Measurements from ENCODE around the gene KCNJ13. TPM values are rescaled to one million over a fixed set of nuclear protein-coding genes. Genes with fewer than 3 reads are reported as not detected.

KCNJ13 gene
- total and polyA plus RNA-seq, 4 donors, result 1.8 TPM; not detected in 3

GRCh38 chr2:232815569-232815968, 39.2 kb upstream of the KCNJ13 start:
- Histone ChIP-seq H3K27me3 (ENCODE audit: control insufficient read depth in 3 of 3, insufficient read depth in 3 of 3, low read length in 2 of 3) (no peaks in the 10 kb centered on the region), H3K36me3 (ENCODE audit: control insufficient read depth in 4 of 4, insufficient read depth in 4 of 4, low read length in 4 of 4) (peaks cover 17 to 50% (median 37%) of the 10 kb centered on the region in 4 donors), H3K9me3 (ENCODE audit: control insufficient read depth in 4 of 4, insufficient read depth in 3 of 4, low read length in 3 of 4) (no peaks in the 10 kb centered on the region), H3K4me1 (ENCODE audit: control insufficient read depth in 5 of 5, insufficient read depth in 5 of 5, low read length in 5 of 5) (peaks cover 0 to 4% (median 0%) of the 10 kb centered on the region in 5 donors), H3K9ac (ENCODE audit: insufficient read depth in 1 of 2, low read length in 2 of 2) (no peak overlapping the region), H3K27ac (ENCODE audit: low read depth in 1 of 2, low read length in 1 of 2) (peak overlapping the region in 1 of 2 donors; percentile 22), H3K4me3 (no peak overlapping the region)
- ATAC-seq (ENCODE audit: insufficient read depth, low FRiP score) (no peak), DNase-seq (no peak)
- WGBS, 2 donors, result 70 to 76% methylated on average over 3 of the region's 3 CpGs
- no peak for TF ChIP-seq CTCF (IDR thresholded peaks at IDR 0.05; ENCODE audit: control extremely low read depth, extremely low read depth)

DNA sequence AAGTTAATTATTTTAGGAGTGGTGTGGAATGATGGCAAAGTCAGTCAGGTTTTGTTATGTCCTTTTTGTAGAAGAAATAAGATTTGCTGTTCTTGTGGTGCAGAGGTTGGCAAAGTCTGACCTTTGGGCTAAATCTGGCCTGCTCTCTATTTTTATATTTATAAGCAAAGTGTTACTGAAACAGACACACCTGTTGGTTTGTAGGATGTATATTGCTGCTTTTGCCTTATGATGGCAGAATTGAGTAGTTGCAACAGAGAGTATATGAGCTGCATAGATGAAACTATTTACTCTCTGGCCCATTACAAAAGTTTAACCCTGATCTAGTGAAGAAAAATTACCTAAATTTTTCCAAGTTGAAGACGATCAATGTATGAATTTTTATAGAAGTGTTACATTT, 34.1 kb upstream of the KCNJ13 start:
- peak overlapping the region in 1 of 2 donors; percentile 49 for H3K27ac ChIP-seq (ENCODE audit: low read depth in 1 of 2, low read length in 1 of 2)
- no peak for TF ChIP-seq CTCF (IDR thresholded peaks at IDR 0.05; ENCODE audit: control extremely low read depth, extremely low read depth)
- no peak overlapping the region for H3K4me3 ChIP-seq
- 89 to 91% methylated on average over 1 of the region's 1 CpG for WGBS, 2 donors
- H3K9me3 ChIP-seq (ENCODE audit: control insufficient read depth in 4 of 4, insufficient read depth in 3 of 4, low read length in 3 of 4), result no peaks in the 10 kb centered on the region
- H3K36me3 ChIP-seq (ENCODE audit: control insufficient read depth in 4 of 4, insufficient read depth in 4 of 4, low read length in 4 of 4), result peaks cover 21 to 55% (median 29%) of the 10 kb centered on the region in 4 donors
- ATAC-seq (ENCODE audit: insufficient read depth, low FRiP score), result no peak
- H3K9ac ChIP-seq (ENCODE audit: insufficient read depth in 1 of 2, low read length in 2 of 2), result no peak overlapping the region
- DNase-seq, result no peak
- no peaks in the 10 kb centered on the region for H3K27me3 ChIP-seq (ENCODE audit: control insufficient read depth in 3 of 3, insufficient read depth in 3 of 3, low read length in 2 of 3)
- peaks cover 0 to under 1% (median 0%) of the 10 kb centered on the region in 5 donors for H3K4me1 ChIP-seq (ENCODE audit: control insufficient read depth in 5 of 5, insufficient read depth in 5 of 5, low read length in 5 of 5)

DNA sequence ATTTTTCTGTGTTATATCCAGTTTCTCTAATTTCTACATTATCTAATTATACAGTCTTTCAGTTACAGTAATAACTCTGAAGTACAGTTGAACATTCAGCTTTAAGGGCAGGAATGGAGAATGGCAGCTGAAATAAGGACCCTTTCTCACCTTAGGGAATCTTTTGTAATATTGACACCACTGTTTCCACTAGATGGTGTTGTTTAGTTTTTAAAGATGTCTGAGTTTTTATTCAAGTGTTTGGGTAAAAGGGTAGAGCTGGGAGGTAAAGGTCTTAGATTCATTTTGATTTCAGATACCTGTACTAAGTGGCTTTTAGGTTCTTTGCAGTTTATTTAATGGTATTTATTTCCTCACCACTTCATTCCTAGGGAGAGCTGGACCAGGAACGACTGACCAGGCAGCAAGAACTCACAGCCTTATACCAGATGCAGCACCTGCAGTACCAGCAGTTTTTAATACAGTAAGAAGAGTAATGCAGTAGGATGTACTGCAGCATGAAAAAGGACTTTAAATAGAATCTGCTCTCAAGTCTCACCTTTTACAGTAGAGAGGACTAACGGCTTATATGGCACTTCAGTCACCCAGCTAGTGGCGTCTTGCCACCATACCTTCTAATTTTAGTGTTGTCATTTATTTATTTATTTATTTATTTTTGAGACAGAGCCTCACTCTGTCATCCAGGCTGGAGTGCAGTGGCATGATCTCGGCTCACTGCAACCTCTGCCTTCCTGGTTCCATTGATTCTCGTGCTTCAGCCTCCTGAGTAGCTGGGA, 33.2 kb upstream of the KCNJ13 start:
- H3K27me3 ChIP-seq (ENCODE audit: control insufficient read depth in 3 of 3, insufficient read depth in 3 of 3, low read length in 2 of 3), result no peaks in the 10 kb centered on the region
- ATAC-seq (ENCODE audit: insufficient read depth, low FRiP score) (no peak), DNase-seq (no peak)
- no peaks in the 10 kb centered on the region for H3K4me1 ChIP-seq (ENCODE audit: control insufficient read depth in 5 of 5, insufficient read depth in 5 of 5, low read length in 5 of 5)
- H3K36me3 ChIP-seq (ENCODE audit: control insufficient read depth in 4 of 4, insufficient read depth in 4 of 4, low read length in 4 of 4), result peaks cover 15 to 46% (median 27%) of the 10 kb centered on the region in 4 donors
- TF ChIP-seq CTCF (IDR thresholded peaks at IDR 0.05; ENCODE audit: control extremely low read depth, extremely low read depth), result no peak
- H3K4me3 ChIP-seq, result no peak overlapping the region
- H3K9ac ChIP-seq (ENCODE audit: insufficient read depth in 1 of 2, low read length in 2 of 2), result no peak overlapping the region
- no peaks in the 10 kb centered on the region for H3K9me3 ChIP-seq (ENCODE audit: control insufficient read depth in 4 of 4, insufficient read depth in 3 of 4, low read length in 3 of 4)
- WGBS, 2 donors, result 94 to 97% methylated on average over 5 of the region's 5 CpGs
- H3K27ac ChIP-seq (ENCODE audit: low read depth in 1 of 2, low read length in 1 of 2), result peak overlapping the region in 1 of 2 donors; percentile 49
